CD4-positive, alpha-beta T cell (primary cell): ENCODE data around the gene SOHLH2. TPM values are rescaled to one million over a fixed set of nuclear protein-coding genes. Genes with fewer than 3 reads are reported as not detected.

Source experiments
- ATAC-seq: fragments of 200-7000 bp; cut with Tn5 transposase; one replicate; pipeline ENCODE4 v1.10.0; 2022; ENCODE audit warnings: mild to moderate bottlenecking; ENCODE audit not compliant: poor library complexity
- CTCF ChIA-PET: fragments of 350-600 bp; sonication (Branson Sonifier 250); formaldehyde crosslinking; loops from one replicate; lab custom pipeline; 2021; ENCODE audit warnings: antibody characterized with exemption, inconsistent platforms; lab: Charles Lee
- POLR2A ChIA-PET: fragments of 350-600 bp; sonication (Branson Sonifier 250); formaldehyde crosslinking; loops from one replicate; lab custom pipeline; 2021; ENCODE audit warnings: antibody characterized with exemption, inconsistent platforms; lab: Charles Lee
- DNase-seq, 14 experiments: peaks; one replicate each; pipeline ENCODE4 v3.0.0-alpha.2; 2013 to 2020; ENCODE audit warnings: mixed read lengths in 2 of 14
- H3K27ac ChIP-seq, 2 donors: one replicate each; pipeline versions ENCODE4 v1.5.1 to v1.7.0; 2013; ENCODE audit warnings: low read length in 2 of 2, low read depth in 1 of 2, mild to moderate bottlenecking in 1 of 2
- H3K27me3 ChIP-seq, 2 experiments: 1 replicate in 1 of 2; 2 replicates in 1 of 2; pipeline versions ENCODE4 v1.6.1 to v1.7.0; 2013; ENCODE audit warnings: low read length in 2 of 2, control low read depth in 1 of 2, mild to moderate bottlenecking in 1 of 2, moderate library complexity in 1 of 2; ENCODE audit not compliant: insufficient read depth in 2 of 2, control insufficient read depth in 1 of 2
- H3K36me3 ChIP-seq: one replicate; pipeline ENCODE4 v1.6.1; 2013; ENCODE audit warnings: low read length, control low read depth; ENCODE audit not compliant: insufficient read depth
- H3K4me1 ChIP-seq: one replicate; pipeline ENCODE4 v1.6.1; 2013; ENCODE audit warnings: low read length, control low read depth; ENCODE audit not compliant: insufficient read depth
- H3K4me3 ChIP-seq: one replicate; pipeline ENCODE4 v1.5.1; 2013; ENCODE audit warnings: mild to moderate bottlenecking, low read length, moderate library complexity
- H3K9me3 ChIP-seq, 2 experiments: 1 replicate in 1 of 2; 2 replicates in 1 of 2; pipeline versions ENCODE4 v1.6.1 to v1.7.0; 2013; ENCODE audit warnings: low read length in 2 of 2, mild to moderate bottlenecking in 2 of 2, control low read depth in 1 of 2, moderate library complexity in 1 of 2; ENCODE audit not compliant: control insufficient read depth in 1 of 2, insufficient read depth in 1 of 2
- H3K27ac Mint-ChIP-seq: one replicate; pipeline ENCODE4 v1.8.0; 2020; ENCODE audit warnings: mixed read lengths
- H3K27me3 Mint-ChIP-seq: one replicate; pipeline ENCODE4 v1.8.0; 2021; ENCODE audit warnings: mixed read lengths
- H3K36me3 Mint-ChIP-seq: one replicate; pipeline ENCODE4 v1.8.0; 2021; ENCODE audit warnings: low read depth, mixed read lengths
- H3K4me1 Mint-ChIP-seq: one replicate; pipeline ENCODE4 v1.8.0; 2021; ENCODE audit warnings: low read depth, mixed read lengths
- H3K4me3 Mint-ChIP-seq: one replicate; pipeline ENCODE4 v1.8.0; 2020; ENCODE audit warnings: mild to moderate bottlenecking, mixed read lengths
- H3K9me3 Mint-ChIP-seq: one replicate; pipeline ENCODE4 v1.8.0; 2020; ENCODE audit warnings: mixed read lengths
- intact Hi-C, 2 experiments: fragments of 100-400 bp; cut with DNase I in 1 of 2; cut with micrococcal nuclease in 1 of 2; formaldehyde crosslinking; loops; one replicate each; pipeline versions ENCODE4 v1.15.1 to v1.9.0; 2023 to 2025; cut with DNase I, micrococcal nuclease
- total RNA-seq, 174 experiments: library from RNA in 2 of 174; stranded (reverse) in 2 of 174; gene quantifications; one replicate each; pipeline ENCODE4 v1.2.3 and lab custom pipeline; 2021 to 2026
- TF ChIP-seq, protein P1 (sequence below): fragments of 200-600 bp; IDR thresholded peaks from one replicate; pipeline ENCODE4 v1.8.0; 2022; ENCODE audit warnings: antibody characterized with exemption, mild to moderate bottlenecking

SOHLH2 gene
- total RNA-seq, 2 experiments from 2014 or later, result not detected

DNA sequence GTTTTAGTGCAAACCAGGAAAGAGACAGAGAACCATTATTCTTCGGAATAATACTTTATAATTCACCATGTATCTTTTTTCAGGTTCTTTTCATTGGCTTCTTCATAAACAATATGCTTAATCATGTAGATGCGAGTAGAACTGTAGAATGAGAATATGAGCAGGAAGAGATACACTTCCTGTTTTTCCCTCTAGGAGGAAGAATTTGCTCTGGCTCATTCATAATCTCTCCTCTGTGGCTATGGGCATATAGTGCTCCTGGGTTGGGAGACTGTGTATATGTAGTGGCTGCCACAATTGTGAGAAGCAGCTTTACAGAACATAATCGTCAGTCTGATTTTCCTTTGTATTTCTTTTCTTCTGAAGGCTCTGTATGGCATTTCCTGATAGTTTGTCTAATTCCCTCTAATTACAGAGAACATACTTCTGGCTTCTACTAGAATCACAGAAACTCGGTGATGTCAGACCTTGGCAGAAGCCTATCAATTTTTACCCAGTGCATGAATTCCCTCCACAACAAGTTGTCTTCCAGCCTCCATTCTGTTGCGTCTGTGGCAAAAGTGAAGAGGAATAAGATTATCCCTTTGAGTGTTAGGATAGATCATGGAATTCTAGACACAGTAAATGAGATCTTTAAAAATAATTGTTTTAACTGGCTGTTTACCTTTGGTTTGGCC lies 80.3 kb downstream of the SOHLH2 start:
- POLR2A ChIA-PET, result no interaction called here
- no peak overlapping the region for H3K27ac Mint-ChIP-seq
- H3K4me3 Mint-ChIP-seq, result no peak overlapping the region

DNA sequence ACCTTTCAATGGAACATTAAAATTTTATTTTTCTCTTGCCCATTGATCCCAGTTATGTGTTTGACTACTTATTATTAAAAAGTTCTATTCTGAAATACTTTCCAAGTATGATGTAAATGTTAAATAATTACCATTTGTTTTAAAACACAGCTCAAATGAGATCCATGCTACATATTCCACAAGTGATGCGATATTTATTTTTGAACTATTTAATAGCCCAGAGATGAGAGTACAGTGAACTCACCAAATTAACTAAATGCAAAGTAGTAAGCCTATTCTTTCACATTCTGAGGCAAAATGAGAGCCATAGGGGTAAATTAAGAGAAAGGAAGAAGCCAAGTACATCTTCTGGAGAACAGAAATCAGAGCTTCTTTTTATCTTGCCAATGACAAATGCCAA lies 82.0 kb downstream of the SOHLH2 start:
- Histone ChIP-seq H3K4me1 (no peaks in the 10 kb centered on the region), H3K4me3 (no peak overlapping the region), H3K36me3 (no peaks in the 10 kb centered on the region), H3K27me3 (peaks cover 16 to 27% of the 10 kb centered on the region in 2 experiments), H3K9me3 (peaks cover 0 to 11% of the 10 kb centered on the region in 2 experiments), H3K27ac (no peak overlapping the region)
- TF ChIP-seq, protein P1, sequence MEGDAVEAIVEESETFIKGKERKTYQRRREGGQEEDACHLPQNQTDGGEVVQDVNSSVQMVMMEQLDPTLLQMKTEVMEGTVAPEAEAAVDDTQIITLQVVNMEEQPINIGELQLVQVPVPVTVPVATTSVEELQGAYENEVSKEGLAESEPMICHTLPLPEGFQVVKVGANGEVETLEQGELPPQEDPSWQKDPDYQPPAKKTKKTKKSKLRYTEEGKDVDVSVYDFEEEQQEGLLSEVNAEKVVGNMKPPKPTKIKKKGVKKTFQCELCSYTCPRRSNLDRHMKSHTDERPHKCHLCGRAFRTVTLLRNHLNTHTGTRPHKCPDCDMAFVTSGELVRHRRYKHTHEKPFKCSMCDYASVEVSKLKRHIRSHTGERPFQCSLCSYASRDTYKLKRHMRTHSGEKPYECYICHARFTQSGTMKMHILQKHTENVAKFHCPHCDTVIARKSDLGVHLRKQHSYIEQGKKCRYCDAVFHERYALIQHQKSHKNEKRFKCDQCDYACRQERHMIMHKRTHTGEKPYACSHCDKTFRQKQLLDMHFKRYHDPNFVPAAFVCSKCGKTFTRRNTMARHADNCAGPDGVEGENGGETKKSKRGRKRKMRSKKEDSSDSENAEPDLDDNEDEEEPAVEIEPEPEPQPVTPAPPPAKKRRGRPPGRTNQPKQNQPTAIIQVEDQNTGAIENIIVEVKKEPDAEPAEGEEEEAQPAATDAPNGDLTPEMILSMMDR, result no peak
- DNase-seq (no peak), ATAC-seq (no peak)
- Mint-ChIP-seq H3K9me3 (no peaks in the 10 kb centered on the region), H3K27me3 (peaks cover 60% of the 10 kb centered on the region), H3K36me3 (no peaks in the 10 kb centered on the region), H3K4me1 (no peaks in the 10 kb centered on the region), H3K4me3 (no peak overlapping the region), H3K27ac (no peak overlapping the region)
- ChIA-PET CTCF (no interaction called here), POLR2A (no interaction called here)
- intact Hi-C loops, result no loop called here

More for the DNA sequence above, 80.3 kb downstream of the SOHLH2 start:
- H3K36me3 ChIP-seq, result no peaks in the 10 kb centered on the region
- TF ChIP-seq, protein P1, result no peak
- Mint-ChIP-seq H3K27me3 (peaks cover 57% of the 10 kb centered on the region), H3K36me3 (no peaks in the 10 kb centered on the region), H3K4me1 (no peaks in the 10 kb centered on the region), H3K9me3 (peaks cover 2% of the 10 kb centered on the region)
- intact Hi-C loops, result no loop called here
- no peak overlapping the region for H3K27ac ChIP-seq
- no peak for ATAC-seq
- H3K27me3 ChIP-seq, result peaks cover 16 to 27% of the 10 kb centered on the region in 2 experiments
- peaks cover 0 to 11% of the 10 kb centered on the region in 2 experiments for H3K9me3 ChIP-seq
- no peaks in the 10 kb centered on the region for H3K4me1 ChIP-seq
- no peak for DNase-seq
- H3K4me3 ChIP-seq, result no peak overlapping the region
- CTCF ChIA-PET, result no interaction called here

DNA sequence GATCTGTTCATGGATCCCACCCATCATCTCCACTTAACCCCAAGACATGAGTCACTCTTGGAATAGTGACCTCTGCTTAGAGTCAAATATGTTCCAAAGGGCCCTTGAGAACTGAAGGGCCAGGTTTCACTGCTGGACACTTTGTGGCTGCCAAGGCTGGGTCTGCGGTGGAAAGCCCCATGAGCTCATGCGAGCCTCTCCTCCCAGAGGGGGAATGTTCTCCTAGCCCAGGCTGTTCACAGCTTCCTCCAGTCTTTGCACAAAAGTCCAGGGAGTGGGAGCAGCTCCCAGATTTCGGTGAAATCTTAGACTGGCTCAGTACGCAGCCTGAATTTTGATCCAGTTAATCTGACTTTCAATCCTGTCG lies 82.4 kb downstream of the SOHLH2 start:
- H3K4me1 Mint-ChIP-seq, result no peaks in the 10 kb centered on the region
- no peaks in the 10 kb centered on the region for H3K36me3 ChIP-seq
- ChIA-PET POLR2A (no interaction called here), CTCF (no interaction called here)
- DNase-seq (no peak), ATAC-seq (no peak)
- H3K9me3 Mint-ChIP-seq, result no peaks in the 10 kb centered on the region
- H3K27ac Mint-ChIP-seq, result no peak overlapping the region
- peaks cover 0 to 11% of the 10 kb centered on the region in 2 experiments for H3K9me3 ChIP-seq
- peaks cover 16 to 27% of the 10 kb centered on the region in 2 experiments for H3K27me3 ChIP-seq
- intact Hi-C loops, result no loop called here
- H3K27me3 Mint-ChIP-seq, result peaks cover 61% of the 10 kb centered on the region
- TF ChIP-seq, protein P1, result no peak
- no peak overlapping the region for H3K4me3 ChIP-seq
- no peaks in the 10 kb centered on the region for H3K4me1 ChIP-seq
- H3K4me3 Mint-ChIP-seq, result no peak overlapping the region
- no peak overlapping the region for H3K27ac ChIP-seq
- no peaks in the 10 kb centered on the region for H3K36me3 Mint-ChIP-seq
